Stomach (tissue), 9 donors: ENCODE measurements around the gene PAOX. TPM values are rescaled to one million over a fixed set of nuclear protein-coding genes. Genes with fewer than 3 reads are reported as not detected.

Experiments used
- DNase-seq, 2 donors: peaks; one replicate each; pipeline versions ENCODE4 v3.0.0 to v3.0.0-alpha.2; 2013 to 2019
- H3K27ac ChIP-seq, 5 donors: fragments of 200-600 bp in 4 of 5; sonication (generic) in 4 of 5; one replicate each; pipeline ENCODE4 v1.5.1; 2013 to 2019; ENCODE audit warnings: mild to moderate bottlenecking in 1 of 5, moderate library complexity in 1 of 5
- H3K27me3 ChIP-seq, 3 donors: fragments of 200-600 bp; sonication (generic); one replicate each; pipeline ENCODE4 v1.5.1; 2017 to 2019; ENCODE audit warnings: mixed run types in 1 of 3
- H3K36me3 ChIP-seq, 4 donors: fragments of 200-600 bp; sonication (generic); 1 replicate in 3 of 4; 2 replicates in 1 of 4; pipeline ENCODE4 v1.5.1; 2016 to 2019
- H3K4me1 ChIP-seq, 4 donors: fragments of 200-600 bp; sonication (generic); one replicate each; pipeline ENCODE4 v1.5.1; 2016 to 2019
- H3K4me3 ChIP-seq, 4 donors: fragments of 200-600 bp; sonication (generic) in 3 of 4; one replicate each; pipeline ENCODE4 v1.5.1; 2016 to 2019; ENCODE audit warnings: mild to moderate bottlenecking in 1 of 4
- H3K9me3 ChIP-seq, 4 donors: fragments of 200-600 bp; sonication (generic); one replicate each; pipeline ENCODE4 v1.5.1; 2016 to 2019
- CTCF ChIP-seq, 7 experiments: fragments of 450-650 bp in 4 of 7; fragments of 200-600 bp in 3 of 7; sonication (generic) in 3 of 7; IDR thresholded peaks; one replicate each; pipeline ENCODE4 v1.5.1; 2016 to 2019; ENCODE audit warnings: antibody characterized with exemption in 7 of 7, control low read depth in 2 of 7, mild to moderate bottlenecking in 1 of 7
- EP300 ChIP-seq: sonication (generic); formaldehyde crosslinking; IDR thresholded peaks from one replicate; pipeline ENCODE4 v1.6.1; 2017; ENCODE audit warnings: antibody characterized with exemption
- POLR2A ChIP-seq, 4 donors: fragments of 450-650 bp; IDR thresholded peaks; one replicate each; pipeline ENCODE4 v1.6.1; 2016; ENCODE audit warnings: antibody characterized with exemption in 4 of 4, control low read depth in 2 of 4, mild to moderate bottlenecking in 1 of 4, moderate library complexity in 1 of 4
- POLR2AphosphoS5 ChIP-seq, 3 donors: sonication (generic); formaldehyde crosslinking; IDR thresholded peaks; one replicate each; pipeline ENCODE4 v1.6.1; 2016; ENCODE audit warnings: antibody characterized with exemption in 3 of 3
- WGBS, 5 donors: extraction: QIAGEN DNeasy Blood & Tissue Kit in 3 of 5; methylation state at CpG; one replicate each; pipeline versions ENCODE4 v1.1.5 to v1.1.7; 2013 to 2018; 5-methylcytosine and 5-hydroxymethylcytosine counted together
- intact Hi-C: fragments of 100-400 bp; cut with DNase I; formaldehyde crosslinking; loops from one replicate; pipeline ENCODE4 v1.15.1; 2023; ENCODE audit warnings: low total_unique reads
- polyA plus RNA-seq, 3 donors: library from polyadenylated mRNA; stranded (reverse); fragments of 200-250 nt; gene quantifications; one replicate each; pipeline ENCODE4 v1.2.3, GENCODE V29; 2013
- total RNA-seq, 5 donors: library from RNA; depleted of rRNA; stranded (reverse); fragments of >200 nt; gene quantifications; one replicate each; pipeline versions ENCODE4 v1.1.0 to v1.2.3, GENCODE V29; 2014 to 2016
- donor health status: healthy with polysubstance abuse.
- donor health status: Bipolar disorder and iron deficiency.
- donor health status: healthy.

The PAOX gene
- total and polyA plus RNA-seq, 8 donors, result 3.3 to 40.0 (median 11.5) TPM

GRCh38 chr10:133401500-133401899 lies 22.4 kb downstream of the PAOX start:
- Histone ChIP-seq H3K4me3 (no peak overlapping the region), H3K27ac (peak overlapping the region in 1 of 5 donors; percentile 75), H3K9me3 (no peaks in the 10 kb centered on the region), H3K36me3 (peaks cover 33 to 100% (median 97%) of the 10 kb centered on the region in 4 donors), H3K27me3 (no peaks in the 10 kb centered on the region), H3K4me1 (peaks cover 0 to 11% (median 7%) of the 10 kb centered on the region in 4 donors)
- DNase-seq, result peak in 1 of 2 donors; percentile 22
- intact Hi-C loops, result no loop called here
- WGBS, 5 donors, result 85 to 95% (median 92%) methylated on average over 12 of the region's 12 CpGs
- no peak for TF ChIP-seq CTCF (IDR thresholded peaks at IDR 0.05)
- TF ChIP-seq POLR2A (IDR thresholded peaks at IDR 0.05), result no peak
- no peak for TF ChIP-seq EP300
- no peak for TF ChIP-seq POLR2AphosphoS5 (IDR thresholded peaks at IDR 0.05)

GRCh38 chr10:133401981-133402725 lies 23.1 kb downstream of the PAOX start:
- Histone ChIP-seq H3K36me3 (peaks cover 30 to 100% (median 97%) of the 10 kb centered on the region in 4 donors), H3K27ac (peak overlapping the region in 1 of 5 donors; percentile 75), H3K4me3 (no peak overlapping the region), H3K9me3 (no peaks in the 10 kb centered on the region), H3K4me1 (peaks cover 0 to 11% (median 6%) of the 10 kb centered on the region in 4 donors), H3K27me3 (no peaks in the 10 kb centered on the region)
- intact Hi-C loops, result no loop called here
- DNase-seq, result peak in 1 of 2 donors; percentile 15
- TF ChIP-seq CTCF (IDR thresholded peaks at IDR 0.05) (no peak), POLR2AphosphoS5 (IDR thresholded peaks at IDR 0.05) (no peak), POLR2A (IDR thresholded peaks at IDR 0.05) (no peak), EP300 (no peak)
- 96 to 98% (median 97%) methylated on average over 14 to 21 of the region's 21 CpGs for WGBS, 5 donors

GRCh38 chr10:133403359-133403758 lies 24.3 kb downstream of the PAOX start:
- Histone ChIP-seq H3K27ac (no peak overlapping the region), H3K27me3 (no peaks in the 10 kb centered on the region), H3K9me3 (no peaks in the 10 kb centered on the region), H3K36me3 (peaks cover 26 to 99% (median 96%) of the 10 kb centered on the region in 4 donors), H3K4me1 (peaks cover 0 to 11% (median 6%) of the 10 kb centered on the region in 4 donors), H3K4me3 (no peak overlapping the region)
- intact Hi-C loops, result no loop called here
- peak in 1 of 2 donors; percentile 11 for DNase-seq
- TF ChIP-seq POLR2AphosphoS5 (IDR thresholded peaks at IDR 0.05) (no peak), EP300 (no peak), POLR2A (IDR thresholded peaks at IDR 0.05) (no peak), CTCF (IDR thresholded peaks at IDR 0.05) (no peak)
- 84 to 88% (median 85%) methylated on average over 16 of the region's 16 CpGs for WGBS, 5 donors

- peaks cover 0 to 11% (median 6%) of the 10 kb centered on the region in 4 donors for H3K4me1 ChIP-seq
- 94 to 97% (median 95%) methylated on average over 5 of the region's 5 CpGs for WGBS, 5 donors
- DNase-seq, result no peak
- H3K27me3 ChIP-seq, result no peaks in the 10 kb centered on the region
- TF ChIP-seq POLR2AphosphoS5 (IDR thresholded peaks at IDR 0.05) (no peak), CTCF (IDR thresholded peaks at IDR 0.05) (no peak), EP300 (no peak), POLR2A (IDR thresholded peaks at IDR 0.05) (no peak)
- H3K4me3 ChIP-seq, result no peak overlapping the region
- H3K9me3 ChIP-seq, result no peaks in the 10 kb centered on the region
- H3K27ac ChIP-seq, result no peak overlapping the region
- intact Hi-C loops, result no loop called here
- peaks cover 21 to 99% (median 96%) of the 10 kb centered on the region in 4 donors for H3K36me3 ChIP-seq
These were observed 24.7 kb downstream of the PAOX start for GRCh38 chr10:133403784-133404183.
